PC-3 (cell line): ENCODE results near the gene KANK3. TPM values are rescaled to one million over a fixed set of nuclear protein-coding genes. Genes with fewer than 3 reads are reported as not detected.

Experiments
- ATAC-seq: fragments of 200-7000 bp; cut with Tn5 transposase; 2 replicates; pipeline ENCODE4 v1.9.1; 2020; ENCODE audit warnings: mild to moderate bottlenecking, moderate library complexity
- BruUV-seq: library from RNA; stranded (reverse); fragments of 400-500 nt; replicated peaks from 2 replicates; lab custom pipeline; 2021; lab: Mats Ljungman, UMichigan
- CTCF ChIA-PET: fragments of 300-600 bp; sonication (Branson Sonifier 250); formaldehyde crosslinking; loops from one replicate; lab custom pipeline; 2022; ENCODE audit warnings: antibody characterized with exemption; lab: Charles Lee
- POLR2A ChIA-PET: fragments of 300-600 bp; sonication (Branson Sonifier 250); formaldehyde crosslinking; loops from one replicate; lab custom pipeline; 2022; ENCODE audit warnings: antibody characterized with exemption; ENCODE audit not compliant: unreplicated experiment; lab: Charles Lee
- DNase-seq: peaks from one replicate; pipeline ENCODE4 v3.0.0-alpha.2; 2015
- H2AFZ ChIP-seq: fragments of 300-600 bp; sonication (generic); 2 replicates; pipeline ENCODE4 v1.6.0; 2016; ENCODE audit warnings: antibody characterized with exemption, low read length
- H3F3A ChIP-seq: fragments of 300-600 bp; sonication (generic); one replicate; pipeline ENCODE4 v1.6.0; 2017; ENCODE audit warnings: antibody characterized with exemption, low read length, control low read depth, mild to moderate bottlenecking; ENCODE audit not compliant: unreplicated experiment
- H3K27ac ChIP-seq: fragments of 300-600 bp; sonication (generic); 2 replicates; pipeline ENCODE4 v1.5.1; 2016; ENCODE audit warnings: mild to moderate bottlenecking, low read length
- H3K27me3 ChIP-seq: fragments of 300-600 bp; sonication (generic); 2 replicates; pipeline ENCODE4 v1.6.1; 2016; ENCODE audit warnings: low read length, mixed read lengths
- H3K36me3 ChIP-seq: fragments of 300-600 bp; sonication (generic); 2 replicates; pipeline ENCODE4 v1.6.1; 2016; ENCODE audit warnings: low read depth, mixed run types, low read length, mixed read lengths
- H3K4me1 ChIP-seq: fragments of 300-600 bp; sonication (generic); 2 replicates; pipeline ENCODE4 v1.5.1; 2016; ENCODE audit warnings: low read length; ENCODE audit not compliant: insufficient read depth
- H3K4me2 ChIP-seq: fragments of 300-600 bp; sonication (generic); 2 replicates; pipeline ENCODE4 v1.6.0; 2016; ENCODE audit warnings: low read length
- H3K4me3 ChIP-seq: fragments of 300-600 bp; sonication (generic); 2 replicates; pipeline ENCODE4 v1.5.1; 2016; ENCODE audit warnings: mild to moderate bottlenecking, low read length, mixed read lengths
- H3K79me2 ChIP-seq: fragments of 300-600 bp; sonication (generic); 2 replicates; pipeline ENCODE4 v1.6.1; 2017; ENCODE audit warnings: low read length, mixed read lengths
- H3K9ac ChIP-seq: fragments of 300-600 bp; sonication (generic); 2 replicates; pipeline ENCODE4 v1.6.0; 2016; ENCODE audit warnings: mild to moderate bottlenecking, low read length
- H3K9me2 ChIP-seq: fragments of 300-600 bp; sonication (generic); replicated peaks from 2 replicates; pipeline ENCODE4 v1.6.1; 2016; ENCODE audit warnings: mixed run types, low read length, mixed read lengths
- H3K9me3 ChIP-seq: fragments of 300-600 bp; sonication (generic); 2 replicates; pipeline ENCODE4 v1.6.1; 2016; ENCODE audit warnings: low read length, mixed read lengths
- H4K20me1 ChIP-seq: fragments of 300-600 bp; sonication (generic); 2 replicates; pipeline ENCODE4 v1.6.1; 2016; ENCODE audit warnings: low read length, mixed read lengths
- EZH2 ChIP-seq: fragments of 300-600 bp; sonication (generic); IDR thresholded peaks from one replicate; pipeline ENCODE4 v1.6.1; 2017; ENCODE audit warnings: antibody characterized with exemption, mild to moderate bottlenecking, low read length; ENCODE audit not compliant: unreplicated experiment
- EZH2phosphoT487 ChIP-seq: fragments of 300-600 bp; sonication (generic); IDR thresholded peaks from 2 replicates; pipeline ENCODE4 v1.6.1; 2018; ENCODE audit warnings: mild to moderate bottlenecking, antibody characterized with exemption, low read length, borderline replicate concordance
- intact Hi-C: fragments of 100-400 bp; cut with micrococcal nuclease; formaldehyde crosslinking; loops from 2 replicates; pipeline ENCODE4 v1.9.0; 2023
- total RNA-seq: library from RNA; depleted of rRNA; stranded (reverse); fragments of >200 nt; gene quantifications from 2 replicates; pipeline ENCODE4 v1.2.3, GENCODE V29; 2014
- TF ChIP-seq, protein P1 (sequence below): fragments of 300-600 bp; sonication (generic); conservative IDR thresholded peaks from 2 replicates; pipeline ENCODE4 v1.5.1; 2017; ENCODE audit warnings: antibody characterized with exemption, low read depth, mild to moderate bottlenecking, low read length

The KANK3 gene
- total RNA-seq, 1 experiment from 2014 or later = 0.87 TPM

DNA sequence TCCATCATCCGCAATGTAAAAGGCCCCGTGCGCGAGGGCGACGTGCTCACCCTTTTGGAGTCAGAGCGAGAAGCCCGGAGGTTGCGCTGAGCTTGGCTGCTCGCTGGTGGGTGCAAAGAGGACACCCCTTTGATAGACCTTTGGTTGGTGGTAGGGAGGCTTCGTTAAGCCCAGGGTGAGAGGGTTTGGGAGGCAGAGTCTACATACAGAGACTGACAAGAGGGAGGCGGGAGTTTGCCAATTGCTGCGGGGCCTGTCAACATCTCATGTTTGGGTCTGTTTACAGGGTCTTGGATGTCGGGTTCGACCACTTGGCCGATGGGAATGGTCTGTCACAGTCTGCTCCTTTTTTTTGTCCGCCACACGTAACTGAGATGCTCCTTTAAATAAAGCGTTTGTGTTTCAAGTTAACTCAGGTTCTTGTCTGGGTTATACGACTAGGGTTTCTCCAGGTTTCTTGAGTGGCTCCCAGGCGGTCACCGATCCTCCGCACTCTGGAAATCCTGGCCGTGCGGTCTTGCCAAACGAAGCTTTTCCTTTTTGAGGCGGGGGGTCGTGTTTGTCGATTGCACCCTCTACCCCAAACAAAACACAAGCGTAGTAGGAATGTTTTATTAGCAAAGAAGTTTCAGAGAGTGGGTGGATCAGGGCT, 20.9 kb downstream of the KANK3 start:
- TF ChIP-seq EZH2 (no peak), EZH2phosphoT487 (no peak)
- TF ChIP-seq, protein P1, sequence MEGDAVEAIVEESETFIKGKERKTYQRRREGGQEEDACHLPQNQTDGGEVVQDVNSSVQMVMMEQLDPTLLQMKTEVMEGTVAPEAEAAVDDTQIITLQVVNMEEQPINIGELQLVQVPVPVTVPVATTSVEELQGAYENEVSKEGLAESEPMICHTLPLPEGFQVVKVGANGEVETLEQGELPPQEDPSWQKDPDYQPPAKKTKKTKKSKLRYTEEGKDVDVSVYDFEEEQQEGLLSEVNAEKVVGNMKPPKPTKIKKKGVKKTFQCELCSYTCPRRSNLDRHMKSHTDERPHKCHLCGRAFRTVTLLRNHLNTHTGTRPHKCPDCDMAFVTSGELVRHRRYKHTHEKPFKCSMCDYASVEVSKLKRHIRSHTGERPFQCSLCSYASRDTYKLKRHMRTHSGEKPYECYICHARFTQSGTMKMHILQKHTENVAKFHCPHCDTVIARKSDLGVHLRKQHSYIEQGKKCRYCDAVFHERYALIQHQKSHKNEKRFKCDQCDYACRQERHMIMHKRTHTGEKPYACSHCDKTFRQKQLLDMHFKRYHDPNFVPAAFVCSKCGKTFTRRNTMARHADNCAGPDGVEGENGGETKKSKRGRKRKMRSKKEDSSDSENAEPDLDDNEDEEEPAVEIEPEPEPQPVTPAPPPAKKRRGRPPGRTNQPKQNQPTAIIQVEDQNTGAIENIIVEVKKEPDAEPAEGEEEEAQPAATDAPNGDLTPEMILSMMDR = no peak
- DNase-seq (no peak), ATAC-seq (no peak)
- Histone ChIP-seq H3K27ac (0 out of 2 replicates have a peak overlapping the region, but pooled peaks have one; percentile 31), H3F3A (no peaks in the 10 kb centered on the region), H3K4me1 (peaks cover 19% of the 10 kb centered on the region), H3K9me3 (no peaks in the 10 kb centered on the region), H3K9ac (peak overlapping the region; percentile 99), H3K4me3 (peak overlapping the region; percentile 99), H4K20me1 (peaks cover 22% of the 10 kb centered on the region), H3K79me2 (peaks cover 43% of the 10 kb centered on the region), H3K4me2 (peak overlapping the region; percentile 96), H2AFZ (no peak overlapping the region), H3K27me3 (no peaks in the 10 kb centered on the region), H3K9me2 (no peaks in the 10 kb centered on the region), H3K36me3 (peaks cover 21% of the 10 kb centered on the region)
- no TSS peak for BruUV-seq
- ChIA-PET POLR2A (interaction anchor here (0.6 kb wide), 1 partner anchor 19 kb away, joined by 14 read pairs; no protein-coding TSS in a partner anchor), CTCF (interaction anchor here (0.6 kb wide), 1 partner anchor 26 kb away, joined by 4 read pairs; no protein-coding TSS in a partner anchor)
- intact Hi-C loops = no loop called here

DNA sequence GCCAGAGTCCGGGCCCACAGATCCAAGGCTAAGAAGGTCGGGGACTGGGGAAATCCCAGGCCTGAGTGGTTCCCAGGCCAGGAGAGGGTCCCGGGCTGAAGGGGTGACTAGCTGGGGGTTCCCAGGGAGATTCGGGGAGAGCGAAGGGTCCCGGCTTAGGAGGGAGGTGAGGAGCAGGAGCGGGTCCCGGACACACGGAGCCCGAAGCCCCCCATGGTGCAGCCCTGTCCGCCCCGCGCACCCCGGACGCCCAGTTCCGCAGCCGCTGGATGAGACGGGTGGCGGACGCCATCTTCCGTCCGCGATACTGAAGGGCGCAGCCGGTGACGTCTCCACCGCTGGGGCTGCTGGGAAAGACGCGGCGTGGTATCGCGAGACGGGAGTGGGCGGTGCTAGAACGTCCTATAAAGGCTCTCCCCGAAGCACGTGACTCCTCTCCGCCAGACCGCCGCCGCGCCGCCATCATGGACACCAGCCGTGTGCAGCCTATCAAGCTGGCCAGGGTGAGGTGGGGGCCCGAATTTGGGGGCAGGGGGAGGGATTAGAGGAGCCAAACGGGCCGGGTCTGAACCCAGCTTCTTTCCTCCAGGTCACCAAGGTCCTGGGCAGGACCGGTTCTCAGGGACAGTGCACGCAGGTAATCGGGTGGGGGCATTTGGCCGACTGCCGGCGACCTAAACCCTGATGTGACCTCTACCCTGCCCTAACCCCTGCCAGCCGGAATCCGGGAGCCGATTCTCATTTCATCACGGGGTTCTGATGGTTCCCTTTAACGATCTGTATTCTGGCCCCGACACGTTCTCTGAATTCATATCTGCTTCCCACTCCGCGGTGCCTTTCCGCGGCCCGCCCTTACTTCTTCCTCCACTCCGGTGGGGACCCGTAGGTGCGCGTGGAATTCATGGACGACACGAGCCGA, 21.7 kb downstream of the KANK3 start, which contains the start of the genes NDUFA7 and RPS28:
TSS of gene NDUFA7 (minus strand) at position 309 of the 919 bp plus-strand sequence. CDS start at position 292, 17 bp downstream.
TSS of gene RPS28 (plus strand) at position 430 of the 919 bp plus-strand sequence. CDS start at position 465, 35 bp downstream.
- POLR2A ChIA-PET = interaction anchor here (0.6 kb wide), 1 partner anchor 19 kb away, joined by 14 read pairs; no protein-coding TSS in a partner anchor
- peak within 1 kb of the TSS; percentile 63 for H3K27ac ChIP-seq
- intact Hi-C loops = no loop called here

More for the DNA sequence above, 21.7 kb downstream of the KANK3 start, which contains the start of the genes NDUFA7 and RPS28:
- CTCF ChIA-PET = no interaction called here
- DNase-seq (peak; percentile 99), ATAC-seq (peak; percentile 84)
- Histone ChIP-seq H2AFZ (peak within 1 kb of the TSS; percentile 79), H3K9me3 (no peaks in the 10 kb centered on the region), H3K9me2 (no peaks in the 10 kb centered on the region), H3K27me3 (no peaks in the 10 kb centered on the region), H3K4me1 (peaks cover 19% of the 10 kb centered on the region), H3K4me2 (peak within 1 kb of the TSS; percentile 96), H3K36me3 (peaks cover 21% of the 10 kb centered on the region), H3F3A (no peaks in the 10 kb centered on the region), H3K9ac (peak within 1 kb of the TSS; percentile 99), H3K79me2 (peaks cover 43% of the 10 kb centered on the region), H4K20me1 (peaks cover 22% of the 10 kb centered on the region), H3K4me3 (peak within 1 kb of the TSS; percentile 99)
- TSS peak; percentile 87 for BruUV-seq
- TF ChIP-seq, protein P1 = peak; percentile 38; the same call in 1 of the 2 replicates
- TF ChIP-seq EZH2 = no peak
